ENCODE data around the gene TBL1X.

DNA sequence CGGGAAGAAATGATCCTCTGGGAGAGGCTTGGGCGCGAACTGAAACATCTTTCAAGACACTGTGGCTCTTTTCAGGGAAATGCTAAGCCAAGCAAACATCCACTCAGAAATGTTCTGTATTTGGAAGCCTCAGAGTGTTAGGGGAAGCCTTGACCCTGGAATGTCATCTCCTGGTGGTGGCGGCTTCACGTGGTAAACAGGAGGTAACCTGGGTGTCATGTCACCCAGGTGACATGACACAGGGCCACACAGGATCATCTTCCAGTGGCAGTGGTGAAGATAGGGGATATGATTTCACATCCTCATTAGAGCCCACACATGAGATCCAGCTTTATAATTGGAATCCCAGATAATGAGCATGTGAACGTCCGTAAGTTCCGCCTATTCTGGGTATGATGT lies 140.0 kb downstream of the TBL1X start:
- TF ChIP-seq, protein P1, sequence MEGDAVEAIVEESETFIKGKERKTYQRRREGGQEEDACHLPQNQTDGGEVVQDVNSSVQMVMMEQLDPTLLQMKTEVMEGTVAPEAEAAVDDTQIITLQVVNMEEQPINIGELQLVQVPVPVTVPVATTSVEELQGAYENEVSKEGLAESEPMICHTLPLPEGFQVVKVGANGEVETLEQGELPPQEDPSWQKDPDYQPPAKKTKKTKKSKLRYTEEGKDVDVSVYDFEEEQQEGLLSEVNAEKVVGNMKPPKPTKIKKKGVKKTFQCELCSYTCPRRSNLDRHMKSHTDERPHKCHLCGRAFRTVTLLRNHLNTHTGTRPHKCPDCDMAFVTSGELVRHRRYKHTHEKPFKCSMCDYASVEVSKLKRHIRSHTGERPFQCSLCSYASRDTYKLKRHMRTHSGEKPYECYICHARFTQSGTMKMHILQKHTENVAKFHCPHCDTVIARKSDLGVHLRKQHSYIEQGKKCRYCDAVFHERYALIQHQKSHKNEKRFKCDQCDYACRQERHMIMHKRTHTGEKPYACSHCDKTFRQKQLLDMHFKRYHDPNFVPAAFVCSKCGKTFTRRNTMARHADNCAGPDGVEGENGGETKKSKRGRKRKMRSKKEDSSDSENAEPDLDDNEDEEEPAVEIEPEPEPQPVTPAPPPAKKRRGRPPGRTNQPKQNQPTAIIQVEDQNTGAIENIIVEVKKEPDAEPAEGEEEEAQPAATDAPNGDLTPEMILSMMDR (IDR thresholded peaks at IDR 0.05; ENCODE audit: low read depth, low read length) = no peak
- no peak for TF ChIP-seq EZH2phosphoT487 (IDR thresholded peaks at IDR 0.05; ENCODE audit: low read depth)
